Lower lobe of right lung (tissue), 2 donors: Measurements from ENCODE around the gene PRKG1. TPM values are rescaled to one million over a fixed set of nuclear protein-coding genes. Genes with fewer than 3 reads are reported as not detected.

Experiments
- ATAC-seq, 2 donors: fragments of 200-7000 bp; cut with Tn5 transposase; one replicate each; pipeline ENCODE4 v1.9.1; 2020 to 2022; ENCODE audit warnings: mild to moderate bottlenecking in 2 of 2, moderate library complexity in 2 of 2
- DNase-seq: peaks from one replicate; pipeline ENCODE4 v3.0.0-alpha.2; 2020
- H3K27ac ChIP-seq: fragments of 200-600 bp; one replicate; pipeline ENCODE4 v1.8.0; 2022
- H3K27me3 ChIP-seq: fragments of 200-600 bp; one replicate; pipeline ENCODE4 v1.8.0; 2022; ENCODE audit warnings: low read depth
- H3K36me3 ChIP-seq: fragments of 200-600 bp; one replicate; pipeline ENCODE4 v1.8.0; 2022; ENCODE audit warnings: mild to moderate bottlenecking
- H3K4me1 ChIP-seq: fragments of 200-600 bp; one replicate; pipeline ENCODE4 v1.8.0; 2022
- H3K4me3 ChIP-seq: fragments of 200-600 bp; one replicate; pipeline ENCODE4 v1.8.0; 2022; ENCODE audit warnings: mild to moderate bottlenecking
- H3K9me3 ChIP-seq: fragments of 200-600 bp; one replicate; pipeline ENCODE4 v1.8.0; 2022
- CTCF ChIP-seq: fragments of 200-600 bp; IDR thresholded peaks from one replicate; pipeline ENCODE4 v1.8.0; 2022; ENCODE audit warnings: antibody characterized with exemption, mild to moderate bottlenecking
- intact Hi-C: fragments of 100-400 bp; cut with DNase I; formaldehyde crosslinking; loops from one replicate; pipeline ENCODE4 v1.11.0; 2022
- total RNA-seq: library from RNA; stranded (reverse); fragmentation: NEBNext Ultra II Directional; extraction: Animal tissue kit (Norgen Biotek cat#: 25700); gene quantifications from one replicate; pipeline ENCODE4 v1.2.1, GENCODE V29; 2021
- donor health status: DM: no; HTN: yes; CAD: no; lungs with severe emphysema.

PRKG1 gene
- total RNA-seq, 1 donor from 2014 or later: 23.6 TPM

DNA sequence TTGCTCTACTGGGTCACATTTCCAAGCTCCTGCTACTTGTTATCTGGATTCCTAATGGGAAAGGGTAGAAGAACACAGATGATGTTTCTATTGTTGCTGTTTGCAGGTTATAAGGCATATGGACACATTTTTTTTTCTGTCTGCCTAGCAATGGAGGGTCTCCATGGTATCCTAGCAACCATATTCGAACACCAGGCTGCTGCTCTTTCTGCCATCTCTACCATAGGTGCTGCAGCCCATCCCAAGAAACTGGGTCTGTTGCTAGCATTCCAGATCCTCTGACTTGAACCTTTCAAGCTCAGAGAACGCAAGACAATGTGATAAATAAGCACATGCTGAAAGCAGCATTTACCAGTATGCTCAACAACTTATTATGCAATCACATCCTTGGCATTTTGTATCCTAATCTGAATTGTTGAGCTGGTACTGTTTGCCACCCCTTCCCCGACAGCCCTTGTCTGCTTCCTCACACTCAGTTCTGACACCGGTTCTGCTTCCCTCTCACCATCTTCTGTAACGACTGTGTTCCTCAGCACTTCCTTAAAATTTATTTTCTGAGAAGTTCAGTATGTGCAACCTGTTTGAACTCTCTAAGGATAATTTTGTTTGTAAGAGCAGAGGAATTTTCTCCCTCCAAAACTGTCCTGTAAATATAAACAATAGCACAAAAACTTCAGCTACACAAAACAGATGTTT lies 6.2 kb downstream of the PRKG1 start:
- no peak overlapping the region for H3K4me3 ChIP-seq
- H3K36me3 ChIP-seq: no peaks in the 10 kb centered on the region

DNA sequence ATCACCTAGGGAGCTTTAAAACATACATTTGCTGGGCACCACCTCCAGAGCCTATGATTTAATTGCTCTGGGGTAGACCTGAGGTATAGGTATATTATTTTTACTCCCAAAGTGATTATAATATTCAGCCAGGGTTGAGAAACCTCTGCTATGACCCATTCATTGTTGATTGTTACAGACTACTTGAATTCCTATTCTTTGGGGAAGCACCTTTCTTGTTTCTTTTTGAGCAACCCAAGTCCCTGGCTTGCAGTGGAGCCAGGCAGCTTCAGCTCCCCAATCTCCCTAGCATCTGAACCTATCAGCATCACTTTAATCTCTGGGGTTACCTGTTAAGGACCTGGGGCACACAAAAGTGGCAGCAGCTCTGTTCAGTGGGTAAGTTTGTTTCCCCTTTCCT lies 8.6 kb downstream of the PRKG1 start:
- no peak for TF ChIP-seq CTCF
- Histone ChIP-seq H3K36me3 (no peaks in the 10 kb centered on the region), H3K27me3 (no peaks in the 10 kb centered on the region), H3K27ac (no peak overlapping the region), H3K9me3 (no peaks in the 10 kb centered on the region), H3K4me3 (no peak overlapping the region), H3K4me1 (no peaks in the 10 kb centered on the region)
- ATAC-seq (no peak), DNase-seq (no peak)
- intact Hi-C loops: no loop called here

More for the DNA sequence above, 6.2 kb downstream of the PRKG1 start:
- no peaks in the 10 kb centered on the region for H3K4me1 ChIP-seq
- intact Hi-C loops: no loop called here
- no peak for ATAC-seq
- no peak for DNase-seq
- H3K27ac ChIP-seq: no peak overlapping the region
- H3K9me3 ChIP-seq: no peaks in the 10 kb centered on the region
- TF ChIP-seq CTCF: no peak
- no peaks in the 10 kb centered on the region for H3K27me3 ChIP-seq

- H3K9me3 ChIP-seq: no peaks in the 10 kb centered on the region
- intact Hi-C loops: no loop called here
- no peaks in the 10 kb centered on the region for H3K27me3 ChIP-seq
- DNase-seq (no peak), ATAC-seq (no peak)
- H3K4me1 ChIP-seq: no peaks in the 10 kb centered on the region
- H3K27ac ChIP-seq: no peak overlapping the region
- no peak for TF ChIP-seq CTCF
- no peaks in the 10 kb centered on the region for H3K36me3 ChIP-seq
- H3K4me3 ChIP-seq: no peak overlapping the region
Observed at GRCh38 chr10:51083356-51083853, 9.1 kb downstream of the PRKG1 start.

DNA sequence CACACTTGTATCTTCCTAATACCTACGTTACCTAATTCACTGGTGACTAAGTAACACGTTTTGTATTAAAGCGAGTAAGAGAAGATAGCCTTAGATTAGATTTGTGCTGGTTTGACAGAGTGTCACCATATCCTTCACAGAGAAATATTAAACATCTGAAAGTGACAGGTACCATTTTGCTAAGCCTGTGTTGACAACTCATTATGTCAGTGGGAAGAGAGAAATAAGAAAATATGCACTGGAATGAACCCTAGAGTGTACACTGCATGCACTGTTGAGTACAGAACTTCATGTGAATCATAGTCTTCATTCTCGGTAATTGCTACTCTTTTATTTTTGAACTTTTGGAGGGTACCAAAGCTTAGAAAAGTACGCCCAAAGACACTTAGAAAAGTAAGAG lies 10.9 kb downstream of the PRKG1 start:
- no peaks in the 10 kb centered on the region for H3K9me3 ChIP-seq
- no peaks in the 10 kb centered on the region for H3K27me3 ChIP-seq
- no peaks in the 10 kb centered on the region for H3K36me3 ChIP-seq
- no peak overlapping the region for H3K27ac ChIP-seq
- no peak for ATAC-seq
- DNase-seq: no peak
- TF ChIP-seq CTCF: no peak
- intact Hi-C loops: no loop called here
- H3K4me1 ChIP-seq: no peaks in the 10 kb centered on the region
- no peak overlapping the region for H3K4me3 ChIP-seq

- H3K4me1 ChIP-seq: no peaks in the 10 kb centered on the region
- intact Hi-C loops: no loop called here
- H3K27ac ChIP-seq: no peak overlapping the region
- no peak for DNase-seq
- H3K9me3 ChIP-seq: no peaks in the 10 kb centered on the region
- no peaks in the 10 kb centered on the region for H3K27me3 ChIP-seq
- TF ChIP-seq CTCF: no peak
- no peak for ATAC-seq
- no peak overlapping the region for H3K4me3 ChIP-seq
- H3K36me3 ChIP-seq: no peaks in the 10 kb centered on the region
Observed at GRCh38 chr10:51086710-51087109, 12.4 kb downstream of the PRKG1 start.
